Mucosa of descending colon (tissue), 3 donors: ENCODE data around the gene PPP2R3B. TPM values are rescaled to one million over a fixed set of nuclear protein-coding genes. Genes with fewer than 3 reads are reported as not detected.

Experiments
- ATAC-seq: fragments of 200-7000 bp; cut with Tn5 transposase; one replicate; pipeline ENCODE4 v1.9.1; 2020; ENCODE audit warnings: mild to moderate bottlenecking, moderate library complexity
- DNase-seq, 3 donors: peaks; one replicate each; pipeline ENCODE4 v3.0.0-alpha.2; 2020
- H3K36me3 ChIP-seq: fragments of 200-600 bp; one replicate; pipeline ENCODE4 v1.8.0; 2021; ENCODE audit warnings: low read depth, mild to moderate bottlenecking
- H3K4me1 ChIP-seq: fragments of 200-600 bp; one replicate; pipeline ENCODE4 v1.8.0; 2021; ENCODE audit warnings: low read depth, mild to moderate bottlenecking
- H3K4me3 ChIP-seq: fragments of 200-600 bp; one replicate; pipeline ENCODE4 v1.8.0; 2021; ENCODE audit warnings: mild to moderate bottlenecking
- H3K9me3 ChIP-seq: fragments of 200-600 bp; one replicate; pipeline ENCODE4 v1.8.0; 2021; ENCODE audit warnings: mild to moderate bottlenecking
- intact Hi-C, 2 donors: fragments of 100-400 bp; cut with DNase I in 1 of 2; cut with micrococcal nuclease in 1 of 2; formaldehyde crosslinking; loops; one replicate each; pipeline versions ENCODE4 v1.11.0 to v1.11.1; 2022; cut with DNase I, micrococcal nuclease
- total RNA-seq, 3 donors: library from RNA; stranded (reverse); fragmentation: NEBNext Ultra II Directional in 2 of 3; extraction: Animal tissue kit (Norgen Biotek cat#: 25700) in 2 of 3; gene quantifications; one replicate each; pipeline versions ENCODE4 v1.2.1 to v1.2.4, GENCODE V29; 2021 to 2023
- TF ChIP-seq, protein P1 (sequence below): fragments of 200-600 bp; IDR thresholded peaks from one replicate; pipeline ENCODE4 v1.8.0; 2022; ENCODE audit warnings: antibody characterized with exemption, mild to moderate bottlenecking
- donor health status: DM: no; HTN: no; CAD: no; lungs with moderate emphysema.
- donor health status: DM: no; HTN: no; CAD: no.
- donor health status: DM: no; HTN: yes; CAD: no.

The PPP2R3B gene
- total RNA-seq, 3 donors from 2014 or later = 9.2 to 11.6 (median 11.2) TPM

GRCh38 chrX:400258-400657, 13.6 kb upstream of the PPP2R3B start:
- Histone ChIP-seq H3K9me3 (no peaks in the 10 kb centered on the region), H3K36me3 (no peaks in the 10 kb centered on the region), H3K4me1 (no peaks in the 10 kb centered on the region), H3K4me3 (no peak overlapping the region)
- TF ChIP-seq, protein P1, sequence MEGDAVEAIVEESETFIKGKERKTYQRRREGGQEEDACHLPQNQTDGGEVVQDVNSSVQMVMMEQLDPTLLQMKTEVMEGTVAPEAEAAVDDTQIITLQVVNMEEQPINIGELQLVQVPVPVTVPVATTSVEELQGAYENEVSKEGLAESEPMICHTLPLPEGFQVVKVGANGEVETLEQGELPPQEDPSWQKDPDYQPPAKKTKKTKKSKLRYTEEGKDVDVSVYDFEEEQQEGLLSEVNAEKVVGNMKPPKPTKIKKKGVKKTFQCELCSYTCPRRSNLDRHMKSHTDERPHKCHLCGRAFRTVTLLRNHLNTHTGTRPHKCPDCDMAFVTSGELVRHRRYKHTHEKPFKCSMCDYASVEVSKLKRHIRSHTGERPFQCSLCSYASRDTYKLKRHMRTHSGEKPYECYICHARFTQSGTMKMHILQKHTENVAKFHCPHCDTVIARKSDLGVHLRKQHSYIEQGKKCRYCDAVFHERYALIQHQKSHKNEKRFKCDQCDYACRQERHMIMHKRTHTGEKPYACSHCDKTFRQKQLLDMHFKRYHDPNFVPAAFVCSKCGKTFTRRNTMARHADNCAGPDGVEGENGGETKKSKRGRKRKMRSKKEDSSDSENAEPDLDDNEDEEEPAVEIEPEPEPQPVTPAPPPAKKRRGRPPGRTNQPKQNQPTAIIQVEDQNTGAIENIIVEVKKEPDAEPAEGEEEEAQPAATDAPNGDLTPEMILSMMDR = no peak
- intact Hi-C loops = no loop called here
- DNase-seq (no peak), ATAC-seq (no peak)

DNA sequence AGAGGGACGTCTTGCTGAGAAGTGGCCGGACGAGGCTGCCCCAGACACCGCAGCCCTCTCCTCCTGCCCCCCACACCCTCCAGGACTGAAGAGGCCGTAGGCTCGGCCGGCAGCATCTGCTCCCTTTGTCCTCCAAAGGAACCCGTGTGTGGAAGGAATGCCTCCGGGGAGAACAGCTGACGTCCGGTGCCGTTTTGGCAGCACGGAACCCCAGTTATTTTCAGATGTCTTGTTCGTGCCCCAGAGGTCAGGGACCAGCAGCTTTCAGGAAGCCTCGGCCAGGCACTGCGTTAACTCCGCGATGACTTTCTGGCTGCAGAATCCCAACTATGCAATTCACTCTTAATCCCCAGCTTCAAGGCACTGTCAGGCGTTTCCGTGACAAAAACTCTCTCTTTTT, 10.9 kb upstream of the PPP2R3B start:
- TF ChIP-seq, protein P1 = no peak
- intact Hi-C loops = no loop called here
- no peak for ATAC-seq

GRCh38 chrX:394830-395229, 8.1 kb upstream of the PPP2R3B start:
- intact Hi-C loops = no loop called here
- Histone ChIP-seq H3K36me3 (no peaks in the 10 kb centered on the region), H3K9me3 (no peaks in the 10 kb centered on the region), H3K4me3 (no peak overlapping the region), H3K4me1 (no peaks in the 10 kb centered on the region)
- TF ChIP-seq, protein P1 = no peak
- no peak for DNase-seq
- ATAC-seq = no peak

More for the DNA sequence above, 10.9 kb upstream of the PPP2R3B start:
- H3K4me3 ChIP-seq = no peak overlapping the region
- no peaks in the 10 kb centered on the region for H3K9me3 ChIP-seq
- H3K36me3 ChIP-seq = no peaks in the 10 kb centered on the region
- no peaks in the 10 kb centered on the region for H3K4me1 ChIP-seq
- DNase-seq = no peak

DNA sequence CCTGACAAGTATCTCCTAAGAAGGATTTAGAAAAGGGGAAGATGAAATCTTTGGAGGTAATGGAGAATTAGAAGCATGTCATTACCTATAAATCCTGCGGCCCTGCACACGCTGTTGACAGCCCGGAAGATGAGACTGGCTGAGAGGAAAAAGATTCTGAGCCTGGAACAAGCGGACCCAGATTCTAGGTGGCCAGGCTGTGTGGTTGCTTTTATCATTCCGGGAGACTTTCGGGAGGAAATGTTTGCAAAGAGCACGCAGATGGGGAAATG, 5.8 kb upstream of the PPP2R3B start:
- DNase-seq (no peak), ATAC-seq (no peak)
- H3K36me3 ChIP-seq = no peaks in the 10 kb centered on the region
- intact Hi-C loops = no loop called here
- H3K4me1 ChIP-seq = no peaks in the 10 kb centered on the region
- no peak overlapping the region for H3K4me3 ChIP-seq
- TF ChIP-seq, protein P1 = no peak
- H3K9me3 ChIP-seq = no peaks in the 10 kb centered on the region

- DNase-seq = no peak
These were observed 5.2 kb upstream of the PPP2R3B start for GRCh38 chrX:391717-392574.

More at GRCh38 chrX:391717-392574, 5.2 kb upstream of the PPP2R3B start:
- no peaks in the 10 kb centered on the region for H3K9me3 ChIP-seq
- intact Hi-C loops = no loop called here
- no peak overlapping the region for H3K4me3 ChIP-seq
- TF ChIP-seq, protein P1 = no peak
- H3K36me3 ChIP-seq = peaks cover 4% of the 10 kb centered on the region
- H3K4me1 ChIP-seq = no peaks in the 10 kb centered on the region
- ATAC-seq = no peak
